Endometrial microvascular endothelial cells (primary cell): ENCODE measurements around the gene SH3YL1. TPM values are rescaled to one million over a fixed set of nuclear protein-coding genes. Genes with fewer than 3 reads are reported as not detected.

Experiments used
- total RNA-seq: library from RNA; depleted of rRNA; stranded (reverse); fragments of >200 nt; gene quantifications from one replicate; pipeline ENCODE4 v1.2.3, GENCODE V29; 2015; ENCODE audit errors: inconsistent ontology term

The SH3YL1 gene
- total RNA-seq, 1 donor from 2014 or later = 15.2 TPM

Other genes starting within 250 kb of the SH3YL1 start
- gene FAM110C, start 217.5 kb downstream of the SH3YL1 start, total RNA-seq = 0.09 TPM
- gene ACP1, start 915 bp upstream of the SH3YL1 start, total RNA-seq = 96.2 TPM
- not detected for gene ALKAL2, start 24.1 kb upstream of the SH3YL1 start, total RNA-seq